H1 (cell line): ENCODE measurements around the gene OOEP.

ENCODE experiments used
- TEAD4 ChIP-seq: IDR thresholded peaks from 2 replicates; pipeline ENCODE4 v1.6.1; 2012; ENCODE audit warnings: low read depth, low read length, inconsistent platforms, mixed read lengths
- TF ChIP-seq, protein P1 (sequence below), 3 experiments: IDR thresholded peaks; 1 replicate in 2 of 3; 2 replicates in 1 of 3; pipeline versions ENCODE4 v1.5.1 to v1.6.1; 2011; ENCODE audit warnings: low read length in 3 of 3, mild to moderate bottlenecking in 3 of 3, inconsistent platforms in 2 of 3, low read depth in 1 of 3, moderate library complexity in 1 of 3; ENCODE audit not compliant: insufficient read depth in 1 of 3; ENCODE audit errors: control extremely low read depth in 1 of 3

DNA sequence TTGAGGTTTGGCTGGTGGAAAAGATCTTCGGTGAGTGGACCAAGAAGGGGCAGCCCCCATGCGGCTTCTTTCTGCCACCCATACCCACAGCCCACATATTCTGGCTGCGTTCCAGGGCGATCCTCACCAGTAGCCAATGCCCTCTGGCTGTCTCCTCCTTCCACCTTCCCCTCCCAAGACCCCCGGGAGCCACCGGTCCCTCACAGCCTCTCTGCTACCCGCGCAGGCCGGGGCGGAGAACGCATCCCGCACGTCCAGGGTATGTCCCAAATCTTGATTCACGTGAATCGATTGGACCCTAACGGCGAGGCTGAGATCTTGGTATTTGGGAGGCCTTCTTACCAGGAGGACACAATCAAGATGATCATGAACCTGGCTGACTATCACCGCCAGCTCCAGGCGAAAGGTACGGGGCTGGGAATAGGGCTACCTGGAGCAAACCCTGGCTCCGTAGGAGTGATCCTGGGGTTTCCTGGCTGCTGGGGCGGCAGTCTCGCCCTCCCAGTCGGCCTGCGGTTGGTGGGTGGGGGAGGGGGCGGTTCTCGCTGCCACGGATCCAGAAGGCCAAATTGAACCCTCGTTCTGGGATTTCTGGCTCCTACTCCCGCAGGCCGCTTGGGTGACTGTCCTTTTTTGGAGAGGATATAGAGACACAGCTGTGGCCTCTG, 6.7 kb downstream of the OOEP start:
- TF ChIP-seq, protein P1, sequence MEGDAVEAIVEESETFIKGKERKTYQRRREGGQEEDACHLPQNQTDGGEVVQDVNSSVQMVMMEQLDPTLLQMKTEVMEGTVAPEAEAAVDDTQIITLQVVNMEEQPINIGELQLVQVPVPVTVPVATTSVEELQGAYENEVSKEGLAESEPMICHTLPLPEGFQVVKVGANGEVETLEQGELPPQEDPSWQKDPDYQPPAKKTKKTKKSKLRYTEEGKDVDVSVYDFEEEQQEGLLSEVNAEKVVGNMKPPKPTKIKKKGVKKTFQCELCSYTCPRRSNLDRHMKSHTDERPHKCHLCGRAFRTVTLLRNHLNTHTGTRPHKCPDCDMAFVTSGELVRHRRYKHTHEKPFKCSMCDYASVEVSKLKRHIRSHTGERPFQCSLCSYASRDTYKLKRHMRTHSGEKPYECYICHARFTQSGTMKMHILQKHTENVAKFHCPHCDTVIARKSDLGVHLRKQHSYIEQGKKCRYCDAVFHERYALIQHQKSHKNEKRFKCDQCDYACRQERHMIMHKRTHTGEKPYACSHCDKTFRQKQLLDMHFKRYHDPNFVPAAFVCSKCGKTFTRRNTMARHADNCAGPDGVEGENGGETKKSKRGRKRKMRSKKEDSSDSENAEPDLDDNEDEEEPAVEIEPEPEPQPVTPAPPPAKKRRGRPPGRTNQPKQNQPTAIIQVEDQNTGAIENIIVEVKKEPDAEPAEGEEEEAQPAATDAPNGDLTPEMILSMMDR (IDR thresholded peaks at IDR 0.05; ENCODE audit: control extremely low read depth in 1 of 3, insufficient read depth in 1 of 3, low read depth in 1 of 3, low read length in 3 of 3): no peak
- TF ChIP-seq TEAD4: no peak
